ENCODE results near the gene KIF6. TPM values are rescaled to one million over a fixed set of nuclear protein-coding genes. Genes with fewer than 3 reads are reported as not detected.

Gene KIF6
- total RNA-seq, 4 donors from 2014 or later = under 0.01 to 0.34 (median 0.19) TPM; not detected in 1

- no peak for TF ChIP-seq CTCF (IDR thresholded peaks at IDR 0.05; ENCODE audit: low read depth)
Measured at GRCh38 chr6:39403304-39403703, 321.9 kb downstream of the KIF6 start.

GRCh38 chr6:39402239-39402751, 322.9 kb downstream of the KIF6 start:
- no peak for TF ChIP-seq CTCF (IDR thresholded peaks at IDR 0.05; ENCODE audit: low read depth)

- no peak for TF ChIP-seq CTCF (IDR thresholded peaks at IDR 0.05; ENCODE audit: low read depth)
Measured at GRCh38 chr6:39401376-39401775, 323.8 kb downstream of the KIF6 start.

- TF ChIP-seq CTCF (IDR thresholded peaks at IDR 0.05; ENCODE audit: low read depth) = no peak
Measured at GRCh38 chr6:39400026-39400425, 325.2 kb downstream of the KIF6 start.

GRCh38 chr6:39396854-39397253, 328.4 kb downstream of the KIF6 start:
- TF ChIP-seq CTCF (IDR thresholded peaks at IDR 0.05; ENCODE audit: low read depth) = no peak

- TF ChIP-seq CTCF (IDR thresholded peaks at IDR 0.05; ENCODE audit: low read depth) = no peak
Measured at GRCh38 chr6:39393075-39393474, 332.1 kb downstream of the KIF6 start.

- TF ChIP-seq CTCF (IDR thresholded peaks at IDR 0.05; ENCODE audit: low read depth) = no peak
Measured at GRCh38 chr6:39391182-39391581, 334.0 kb downstream of the KIF6 start.
